Thyroid gland (tissue), 4 donors: ENCODE results near the gene SLC25A13.

Experiments
- POLR2A ChIP-seq, 2 donors: fragments of 450-650 bp; IDR thresholded peaks; one replicate each; pipeline ENCODE4 v1.6.1; 2017; ENCODE audit warnings: antibody characterized with exemption in 2 of 2, mild to moderate bottlenecking in 2 of 2, moderate library complexity in 1 of 2
- TF ChIP-seq, protein P1 (sequence below), 6 experiments: fragments of 200-600 bp in 3 of 6; fragments of 450-650 bp in 3 of 6; sonication (generic) in 3 of 6; IDR thresholded peaks; one replicate each; pipeline ENCODE4 v1.5.1; 2016 to 2019; ENCODE audit warnings: antibody characterized with exemption in 6 of 6, mild to moderate bottlenecking in 2 of 6, inconsistent platforms in 1 of 6, moderate library complexity in 1 of 6

DNA sequence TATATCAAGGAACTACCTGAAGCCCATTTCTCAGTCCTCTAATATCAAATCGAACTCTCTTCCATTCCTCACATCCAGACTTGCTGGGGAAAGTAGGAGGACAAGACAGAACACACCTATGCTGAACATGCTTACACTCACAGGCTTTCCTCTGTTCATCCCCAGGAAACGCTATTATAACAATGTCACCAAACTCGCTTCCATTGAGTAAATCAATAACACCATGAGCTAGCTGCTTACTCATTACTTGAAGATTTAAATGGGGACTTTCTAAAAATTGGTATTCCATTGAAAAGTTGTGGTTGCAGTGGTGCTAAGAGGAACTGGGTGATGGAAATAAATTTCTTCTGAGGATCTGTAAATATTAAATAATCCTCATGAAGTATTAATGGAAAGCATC is 88.8 kb downstream of the SLC25A13 start:
- no peak for TF ChIP-seq POLR2A (IDR thresholded peaks at IDR 0.05)
- TF ChIP-seq, protein P1, sequence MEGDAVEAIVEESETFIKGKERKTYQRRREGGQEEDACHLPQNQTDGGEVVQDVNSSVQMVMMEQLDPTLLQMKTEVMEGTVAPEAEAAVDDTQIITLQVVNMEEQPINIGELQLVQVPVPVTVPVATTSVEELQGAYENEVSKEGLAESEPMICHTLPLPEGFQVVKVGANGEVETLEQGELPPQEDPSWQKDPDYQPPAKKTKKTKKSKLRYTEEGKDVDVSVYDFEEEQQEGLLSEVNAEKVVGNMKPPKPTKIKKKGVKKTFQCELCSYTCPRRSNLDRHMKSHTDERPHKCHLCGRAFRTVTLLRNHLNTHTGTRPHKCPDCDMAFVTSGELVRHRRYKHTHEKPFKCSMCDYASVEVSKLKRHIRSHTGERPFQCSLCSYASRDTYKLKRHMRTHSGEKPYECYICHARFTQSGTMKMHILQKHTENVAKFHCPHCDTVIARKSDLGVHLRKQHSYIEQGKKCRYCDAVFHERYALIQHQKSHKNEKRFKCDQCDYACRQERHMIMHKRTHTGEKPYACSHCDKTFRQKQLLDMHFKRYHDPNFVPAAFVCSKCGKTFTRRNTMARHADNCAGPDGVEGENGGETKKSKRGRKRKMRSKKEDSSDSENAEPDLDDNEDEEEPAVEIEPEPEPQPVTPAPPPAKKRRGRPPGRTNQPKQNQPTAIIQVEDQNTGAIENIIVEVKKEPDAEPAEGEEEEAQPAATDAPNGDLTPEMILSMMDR (IDR thresholded peaks at IDR 0.05): no peak
